HG03378 (cell line): Measurements from ENCODE around the gene POC1B.

Experiments
- ATAC-seq: cut with Tn5 transposase; IDR thresholded peaks from one replicate; pipeline ENCODE4 v1.9.1; 2021; ENCODE audit warnings: mild to moderate bottlenecking, moderate library complexity; ENCODE audit not compliant: unreplicated experiment

The POC1B gene

DNA sequence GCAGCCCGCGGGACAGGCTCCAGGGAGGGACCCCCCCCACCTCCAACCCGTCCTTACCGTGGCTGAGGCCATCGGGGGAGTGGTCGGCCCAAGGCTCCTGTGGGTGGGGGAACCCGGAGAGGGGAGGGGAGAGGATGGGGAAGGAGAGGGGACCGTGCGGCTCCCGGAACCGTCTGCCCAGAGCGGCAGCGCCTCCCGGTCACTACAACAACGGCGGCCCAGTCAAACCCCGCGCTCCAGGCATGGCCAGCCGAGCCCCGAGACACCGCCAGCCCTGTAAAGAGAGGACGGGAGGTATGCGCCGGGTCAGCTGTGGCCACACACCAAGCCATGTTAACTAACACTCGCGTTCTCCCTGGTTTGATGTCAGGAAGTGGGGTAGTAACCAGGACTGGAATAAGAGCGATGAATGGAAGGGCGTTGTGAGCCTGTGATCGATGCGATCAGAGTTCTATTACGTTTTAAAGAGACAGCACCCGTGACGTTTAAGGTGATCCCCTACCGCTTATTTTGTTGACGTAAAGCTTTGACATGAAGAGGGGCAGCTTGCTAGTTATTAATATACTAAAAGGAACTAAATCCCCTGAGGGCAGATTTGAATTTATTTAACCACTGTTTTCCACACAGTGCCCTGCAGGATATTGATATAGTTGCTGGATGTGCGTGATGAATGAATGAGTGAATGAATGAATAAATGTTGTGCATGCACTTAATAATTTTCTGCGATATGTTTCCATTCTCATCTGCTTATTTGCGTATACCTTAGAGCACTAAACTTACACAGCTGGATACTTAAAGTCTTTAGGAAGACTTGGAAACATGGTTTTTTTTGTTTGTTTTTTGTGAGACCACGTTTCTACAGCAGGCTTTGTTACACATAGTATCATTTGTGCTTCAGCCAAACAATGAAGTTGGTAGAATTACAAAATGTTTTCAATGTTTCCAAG is at the start of gene POC1B:
Gene POC1B, minus strand, starts transcription at position 224 of the 947 bp plus-strand sequence. Its CDS starts 152 bp downstream, at position 72.
- ATAC-seq = peak; percentile 64

- no peak for ATAC-seq
These were observed 49.5 kb upstream of the POC1B start for GRCh38 chr12:89575374-89575773.

DNA sequence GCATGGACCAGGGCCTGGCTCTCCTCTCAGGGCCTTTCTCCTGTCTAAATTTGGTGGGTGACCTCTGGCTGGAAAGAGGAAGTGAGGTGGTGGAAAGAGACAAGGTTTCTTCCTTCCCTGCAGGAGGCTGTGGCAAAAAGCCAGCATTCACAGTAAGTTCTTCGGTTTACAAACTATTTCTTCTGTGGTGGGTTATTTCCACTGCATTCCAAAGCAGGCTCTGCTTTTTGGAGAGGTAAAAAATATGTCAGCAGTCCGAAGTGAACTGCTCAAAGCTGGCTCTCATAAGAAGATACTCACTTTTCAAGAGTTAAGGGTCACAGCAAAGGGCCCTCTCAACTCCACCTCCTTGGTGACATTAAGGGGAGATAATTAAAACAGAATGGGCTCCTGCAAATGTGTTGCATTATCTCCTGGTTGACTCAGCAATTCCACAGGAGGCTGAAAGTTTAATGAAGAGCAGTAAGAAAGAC is 48.9 kb upstream of the POC1B start:
- peak; percentile 45 for ATAC-seq

- no peak for ATAC-seq
These were observed 47.4 kb upstream of the POC1B start for GRCh38 chr12:89573051-89573810.

DNA sequence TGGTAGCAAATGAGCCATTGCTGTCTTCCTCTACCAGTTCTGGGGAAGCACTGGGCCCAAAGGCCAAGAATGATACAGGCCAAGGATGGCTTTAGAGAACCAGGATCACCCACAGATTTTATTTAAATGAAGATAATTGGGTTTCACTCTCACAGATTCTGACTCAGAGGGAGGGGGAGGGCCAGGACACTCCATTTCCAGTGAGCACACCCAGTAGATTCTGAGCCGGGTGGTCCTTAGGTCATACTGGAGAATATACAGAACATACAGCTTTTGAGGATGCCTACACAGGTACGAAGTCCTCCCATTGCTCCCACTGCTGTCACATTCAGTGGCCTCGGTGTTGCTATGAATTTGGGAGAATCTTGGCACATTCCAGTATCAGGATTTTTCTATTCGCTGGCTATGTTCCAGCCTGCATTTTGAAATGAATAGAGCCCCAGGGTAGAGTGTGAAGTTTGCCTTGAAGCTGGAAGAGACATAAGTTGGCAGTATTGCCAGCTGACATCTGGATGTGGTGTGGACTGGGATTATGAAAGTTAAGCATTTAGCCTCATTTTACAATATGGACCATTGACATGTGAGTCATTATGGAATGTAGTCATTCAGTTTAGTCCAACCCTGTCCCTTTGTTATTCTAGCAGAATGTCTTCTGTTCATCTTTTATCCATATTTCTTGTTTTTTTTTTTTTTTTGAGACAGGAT is 45.8 kb upstream of the POC1B start:
- ATAC-seq = no peak

DNA sequence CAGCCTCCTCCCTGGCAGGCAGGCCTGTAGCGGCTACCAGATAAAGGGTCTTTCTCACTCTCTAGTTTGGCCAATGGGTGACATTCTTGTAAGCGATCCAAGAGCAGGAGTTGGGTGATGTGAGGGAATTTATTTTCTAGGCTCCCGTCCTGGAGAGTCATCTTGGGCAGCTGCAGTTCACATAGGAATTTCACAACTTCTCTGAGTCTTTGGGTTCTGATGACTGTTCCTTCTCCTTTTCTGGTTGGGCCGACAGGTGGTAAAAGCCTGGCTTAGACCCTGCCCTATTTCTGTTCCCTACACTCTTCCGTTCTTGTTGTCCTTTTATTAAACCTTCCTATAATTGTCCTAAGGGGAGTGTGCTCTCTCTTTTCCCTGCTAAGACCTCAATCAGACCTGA is 42.6 kb upstream of the POC1B start:
- ATAC-seq = no peak

DNA sequence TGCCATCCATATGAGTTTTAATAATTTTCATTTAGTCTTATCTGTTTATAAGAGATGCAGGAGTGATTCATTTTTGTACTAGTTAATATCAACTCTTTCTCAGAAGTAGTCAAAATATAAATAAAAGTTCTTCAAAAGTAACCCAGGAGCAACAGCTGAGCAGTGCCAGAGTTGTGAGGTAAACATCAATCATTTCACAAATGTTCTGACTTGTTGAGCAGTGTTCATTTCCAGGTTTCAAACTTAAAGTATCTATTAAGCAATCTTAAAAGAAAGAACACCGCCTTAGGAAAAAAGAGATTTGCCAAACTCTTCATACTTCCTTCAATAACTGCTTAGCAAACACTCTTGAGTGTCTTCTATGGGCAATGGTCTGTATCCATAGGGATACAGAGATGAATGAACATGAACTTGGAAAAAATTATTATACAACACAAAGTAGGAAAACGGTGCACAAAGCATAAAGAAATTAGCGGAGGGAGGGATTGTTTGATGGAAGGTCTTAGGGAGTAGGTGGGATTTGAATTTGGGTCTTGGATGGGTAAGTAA is 41.9 kb upstream of the POC1B start:
- ATAC-seq = no peak

- ATAC-seq = peak; percentile 66
These were observed 40.8 kb upstream of the POC1B start for GRCh38 chr12:89566615-89567014.

- no peak for ATAC-seq
These were observed 39.2 kb upstream of the POC1B start for GRCh38 chr12:89565002-89565401.

DNA sequence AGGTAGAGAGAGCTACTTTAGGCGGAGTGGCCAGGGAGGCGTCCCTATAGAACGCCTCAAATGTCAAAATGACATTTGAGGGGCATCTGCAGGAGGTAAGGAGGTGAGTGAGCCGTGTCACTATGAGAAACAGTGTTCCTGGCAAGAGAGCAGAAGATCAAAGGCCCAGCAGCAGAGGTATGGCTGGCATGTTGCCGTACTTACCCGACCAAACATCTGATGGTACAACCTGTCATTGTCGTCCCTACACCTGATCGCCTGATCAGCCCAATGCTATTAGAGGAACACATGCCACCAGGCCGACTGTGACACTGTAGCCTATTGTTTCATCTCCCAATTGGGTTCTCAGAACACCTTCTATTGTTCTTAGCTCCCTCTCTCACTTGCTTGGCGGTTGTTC is 33.9 kb upstream of the POC1B start:
- no peak for ATAC-seq

DNA sequence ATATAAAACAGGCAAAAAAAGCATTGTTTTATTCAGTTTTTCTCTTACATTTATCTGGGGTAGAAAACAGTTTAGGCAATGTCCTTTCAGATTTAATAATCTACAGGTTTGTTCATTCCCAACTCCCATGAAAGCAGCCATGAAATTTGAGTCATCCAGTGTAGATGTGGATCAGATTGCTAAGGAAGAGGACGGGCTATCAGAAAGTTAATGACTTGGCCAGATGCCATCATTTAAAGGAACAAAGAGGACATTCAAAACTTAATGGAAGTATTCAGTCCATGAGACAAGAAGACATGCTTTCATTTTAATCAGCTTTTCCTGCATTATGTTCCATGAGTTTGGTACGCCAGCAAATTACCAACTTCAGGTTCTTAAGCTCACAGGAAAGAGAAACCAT is 31.1 kb upstream of the POC1B start:
- ATAC-seq = no peak

- no peak for ATAC-seq
These were observed 26.5 kb upstream of the POC1B start for GRCh38 chr12:89552376-89552775.

- no peak for ATAC-seq
These were observed 25.9 kb upstream of the POC1B start for GRCh38 chr12:89551747-89552146.

- ATAC-seq = no peak
These were observed 21.3 kb upstream of the POC1B start for GRCh38 chr12:89547101-89547500.

GRCh38 chr12:89546151-89546550 is 20.3 kb upstream of the POC1B start:
- ATAC-seq = no peak

DNA sequence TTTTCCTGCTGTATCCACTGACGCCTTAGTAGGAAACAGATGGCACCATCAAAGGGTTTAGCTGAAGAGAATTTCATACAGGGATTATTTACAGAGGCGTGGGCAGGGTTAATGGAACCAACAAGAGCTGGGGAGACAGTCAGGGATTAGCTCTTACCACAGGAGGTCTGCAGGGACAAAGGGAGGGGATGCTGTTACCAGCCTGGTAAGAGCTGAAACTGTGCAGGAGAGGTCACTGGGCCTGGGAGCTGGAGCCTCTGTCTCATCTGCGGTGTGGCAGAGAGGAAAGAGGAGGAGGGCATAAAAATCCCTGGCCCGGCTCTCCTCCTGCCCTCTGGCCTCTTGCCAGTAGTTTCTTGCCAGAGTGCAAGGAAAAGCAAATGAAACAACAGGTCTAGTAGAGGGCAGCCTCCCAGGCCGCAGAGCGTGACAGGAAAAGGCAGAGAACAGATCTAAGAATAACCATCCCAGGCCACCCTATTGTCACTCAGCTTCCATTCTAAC is 18.9 kb upstream of the POC1B start:
- no peak for ATAC-seq

DNA sequence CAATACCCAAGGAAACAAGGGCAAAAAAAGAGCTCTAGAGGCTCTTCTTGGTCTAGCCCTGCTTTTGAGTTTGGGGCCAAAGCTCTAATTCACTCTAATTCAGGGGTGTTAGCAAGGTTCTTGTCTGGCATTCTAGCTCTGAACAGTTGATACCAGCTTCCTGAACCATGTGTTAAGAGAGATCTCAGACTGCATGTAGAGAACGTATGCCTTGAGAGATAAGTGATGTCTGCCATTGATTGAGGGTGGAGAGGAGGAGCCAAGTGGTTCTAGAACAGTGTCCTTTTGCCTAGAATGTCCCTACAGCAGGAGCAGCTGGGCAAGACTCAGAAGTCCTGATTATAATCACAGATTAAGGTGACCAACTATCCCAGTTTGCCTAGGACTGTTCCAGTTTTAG is 18.2 kb upstream of the POC1B start:
- no peak for ATAC-seq

- peak; percentile 76 for ATAC-seq
These were observed 17.2 kb upstream of the POC1B start for GRCh38 chr12:89542912-89543592.

DNA sequence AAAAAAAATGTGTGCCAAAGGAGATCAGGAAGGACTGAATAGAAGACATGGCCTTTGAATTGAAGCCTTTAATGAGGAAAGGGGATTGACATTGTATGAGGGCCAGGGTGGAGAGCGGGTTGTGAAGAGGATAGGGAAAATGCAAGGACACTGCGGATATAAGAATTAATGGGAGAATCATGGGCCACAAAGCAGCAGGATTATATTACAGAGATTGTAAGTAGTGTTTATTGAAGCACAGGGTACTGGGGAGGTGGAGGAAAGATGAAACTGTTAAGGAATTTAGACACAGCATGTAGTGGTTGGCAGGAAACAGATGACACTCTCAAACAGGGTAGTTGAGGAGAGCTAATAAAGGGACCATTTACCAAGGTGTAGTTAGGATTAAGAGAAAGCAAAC is 16.4 kb upstream of the POC1B start:
- ATAC-seq = no peak

GRCh38 chr12:89540586-89540985 is 14.7 kb upstream of the POC1B start:
- no peak for ATAC-seq
